Stimulated activated CD4-positive, alpha-beta T cell treated with anti-CD3 and anti-CD28 coated beads, TNF-alpha, amount 100 ng/mL, for 1 hour (primary cell): ENCODE measurements around the gene TSPAN17.

Experiments used
- DNase-seq, 3 donors: peaks; one replicate each; pipeline ENCODE4 v3.0.0-alpha.2; 2020; ENCODE audit warnings: low read depth in 3 of 3, low spot score in 1 of 3

Gene TSPAN17

GRCh38 chr5:176702671-176703641, 55.7 kb downstream of the TSPAN17 start:
- no peak for DNase-seq

- DNase-seq, result no peak
Observed at GRCh38 chr5:176703857-176704256, 56.6 kb downstream of the TSPAN17 start.

- DNase-seq, result no peak
Observed at GRCh38 chr5:176704355-176704754, 57.1 kb downstream of the TSPAN17 start.

- DNase-seq, result no peak
Observed at GRCh38 chr5:176704817-176705216, 57.5 kb downstream of the TSPAN17 start.
